Measurements from ENCODE around the gene LY6G5C.

The LY6G5C gene

DNA sequence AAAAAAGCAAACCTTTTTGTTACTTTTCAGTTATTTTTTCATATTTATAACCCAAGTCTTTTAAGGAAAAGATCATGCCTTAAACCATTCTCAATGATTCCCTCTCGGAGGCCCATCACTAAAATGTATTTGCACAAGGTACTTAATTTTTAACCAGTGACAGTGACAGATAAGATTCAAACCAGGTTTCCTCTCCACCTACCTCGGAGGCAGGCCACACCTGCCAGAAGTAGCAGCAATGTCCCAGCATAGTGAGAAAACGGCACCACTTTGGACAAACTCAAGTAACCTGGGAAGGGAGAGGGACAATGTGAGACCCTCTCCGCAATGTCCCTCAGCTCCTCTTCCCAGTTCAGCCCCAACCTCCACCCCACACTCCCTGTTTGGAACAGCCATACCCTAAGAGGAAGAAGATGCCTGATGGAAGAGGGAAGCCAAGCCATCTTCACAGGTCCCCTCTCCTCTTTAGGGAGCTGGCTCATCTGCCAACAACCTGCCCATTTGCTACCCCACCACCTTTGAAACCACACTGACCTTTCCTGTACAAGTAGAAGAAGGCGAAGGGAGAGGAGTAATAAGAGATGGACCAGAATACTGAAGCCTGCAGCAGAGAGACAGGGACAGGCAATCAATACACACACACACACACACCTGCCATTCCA is 20.0 kb upstream of the LY6G5C start:
- H3K4me1 ChIP-seq (ENCODE audit: control insufficient read depth in 1 of 2, insufficient read depth in 2 of 2, low read length in 2 of 2): peaks cover 13 to 21% of the 10 kb centered on the region in 2 donors
- peak overlapping the region in 1 of 2 donors; percentile 98 for H3K4me3 ChIP-seq (ENCODE audit: low read depth in 1 of 2, low read length in 2 of 2)
- H3K9me3 ChIP-seq (ENCODE audit: control insufficient read depth in 1 of 2, low read length in 2 of 2): no peaks in the 10 kb centered on the region
- H3K36me3 ChIP-seq (ENCODE audit: control insufficient read depth in 1 of 2, insufficient read depth in 2 of 2, low read length in 2 of 2): peaks cover 4 to 19% of the 10 kb centered on the region in 2 donors
- no peaks in the 10 kb centered on the region for H3K27me3 ChIP-seq (ENCODE audit: low read depth, low read length)
- H3K27ac ChIP-seq (ENCODE audit: low read length): no peak overlapping the region

DNA sequence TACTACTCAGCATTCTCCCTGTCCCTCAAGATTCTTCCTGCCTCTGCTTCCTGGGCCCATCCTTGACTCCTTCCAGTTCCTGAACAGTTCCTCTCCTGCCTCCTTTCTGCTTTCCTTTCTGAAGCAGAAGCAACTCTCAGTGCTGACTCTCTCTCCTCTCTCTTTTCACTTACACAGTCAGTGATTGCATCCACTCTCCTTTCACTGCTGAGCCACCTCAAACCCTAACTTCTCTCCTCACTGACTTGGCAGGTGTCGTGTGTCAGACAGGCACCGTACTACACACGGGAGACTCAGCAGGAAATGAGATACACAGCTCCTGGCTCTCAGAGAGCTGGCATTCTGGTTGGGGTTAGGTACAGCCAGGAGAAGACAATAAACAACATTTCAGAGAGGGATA is 16.7 kb upstream of the LY6G5C start:
- Histone ChIP-seq H3K27ac (ENCODE audit: low read length) (no peak overlapping the region), H3K36me3 (ENCODE audit: control insufficient read depth in 1 of 2, insufficient read depth in 2 of 2, low read length in 2 of 2) (peaks cover 29 to 36% of the 10 kb centered on the region in 2 donors), H3K9me3 (ENCODE audit: control insufficient read depth in 1 of 2, low read length in 2 of 2) (no peaks in the 10 kb centered on the region), H3K4me3 (ENCODE audit: low read depth in 1 of 2, low read length in 2 of 2) (no peak overlapping the region), H3K4me1 (ENCODE audit: control insufficient read depth in 1 of 2, insufficient read depth in 2 of 2, low read length in 2 of 2) (peaks cover 13 to 17% of the 10 kb centered on the region in 2 donors), H3K27me3 (ENCODE audit: low read depth, low read length) (no peaks in the 10 kb centered on the region)

DNA sequence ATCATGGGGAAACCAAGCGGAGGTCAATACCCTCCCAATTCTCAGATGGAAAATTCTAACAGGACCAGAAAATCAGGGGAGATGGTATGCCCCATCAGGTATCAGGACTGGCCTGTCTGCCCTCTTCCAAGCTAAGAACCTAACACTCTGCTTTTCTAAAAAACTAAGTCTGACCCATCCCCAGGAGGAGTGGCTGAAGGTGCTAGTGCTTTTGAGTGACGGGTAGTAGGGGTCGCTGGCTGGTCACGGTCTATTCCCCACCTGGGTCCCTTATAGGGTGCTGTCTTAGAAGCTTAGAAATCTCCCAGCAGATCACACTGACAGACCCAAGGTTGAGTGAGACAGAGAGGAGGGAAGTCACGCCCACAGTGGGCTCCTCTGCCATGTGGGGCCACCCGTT is 12.7 kb upstream of the LY6G5C start:
- H3K4me3 ChIP-seq (ENCODE audit: low read depth in 1 of 2, low read length in 2 of 2): no peak overlapping the region
- H3K4me1 ChIP-seq (ENCODE audit: control insufficient read depth in 1 of 2, insufficient read depth in 2 of 2, low read length in 2 of 2): peaks cover 0 to 4% of the 10 kb centered on the region in 2 donors
- no peak overlapping the region for H3K27ac ChIP-seq (ENCODE audit: low read length)
- no peaks in the 10 kb centered on the region for H3K9me3 ChIP-seq (ENCODE audit: control insufficient read depth in 1 of 2, low read length in 2 of 2)
- peaks cover 60 to 66% of the 10 kb centered on the region in 2 donors for H3K36me3 ChIP-seq (ENCODE audit: control insufficient read depth in 1 of 2, insufficient read depth in 2 of 2, low read length in 2 of 2)
- H3K27me3 ChIP-seq (ENCODE audit: low read depth, low read length): no peaks in the 10 kb centered on the region

DNA sequence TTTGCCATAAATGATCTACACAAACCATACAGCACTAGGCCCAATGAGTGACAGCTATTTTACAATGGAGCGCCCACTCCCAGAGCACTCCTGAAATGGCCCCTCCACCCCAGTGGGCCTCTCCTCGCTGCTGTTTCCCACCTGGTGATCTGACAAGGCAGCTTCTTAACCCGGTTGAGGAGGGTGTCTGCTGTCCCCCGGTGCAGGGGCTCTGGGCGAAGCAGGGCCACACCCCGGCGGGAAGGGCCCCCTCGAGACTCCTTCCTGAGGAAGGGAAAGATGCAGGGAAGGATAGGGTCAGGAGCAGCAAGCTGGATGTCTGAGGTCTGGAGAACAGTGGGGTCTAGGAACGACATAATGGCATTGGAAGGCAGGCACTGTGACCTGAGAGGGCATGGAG is 12.0 kb upstream of the LY6G5C start:
- no peak overlapping the region for H3K4me3 ChIP-seq (ENCODE audit: low read depth in 1 of 2, low read length in 2 of 2)
- H3K4me1 ChIP-seq (ENCODE audit: control insufficient read depth in 1 of 2, insufficient read depth in 2 of 2, low read length in 2 of 2): peaks cover 0 to 4% of the 10 kb centered on the region in 2 donors
- peaks cover 67 to 72% of the 10 kb centered on the region in 2 donors for H3K36me3 ChIP-seq (ENCODE audit: control insufficient read depth in 1 of 2, insufficient read depth in 2 of 2, low read length in 2 of 2)
- H3K27me3 ChIP-seq (ENCODE audit: low read depth, low read length): no peaks in the 10 kb centered on the region
- H3K27ac ChIP-seq (ENCODE audit: low read length): no peak overlapping the region
- no peaks in the 10 kb centered on the region for H3K9me3 ChIP-seq (ENCODE audit: control insufficient read depth in 1 of 2, low read length in 2 of 2)

DNA sequence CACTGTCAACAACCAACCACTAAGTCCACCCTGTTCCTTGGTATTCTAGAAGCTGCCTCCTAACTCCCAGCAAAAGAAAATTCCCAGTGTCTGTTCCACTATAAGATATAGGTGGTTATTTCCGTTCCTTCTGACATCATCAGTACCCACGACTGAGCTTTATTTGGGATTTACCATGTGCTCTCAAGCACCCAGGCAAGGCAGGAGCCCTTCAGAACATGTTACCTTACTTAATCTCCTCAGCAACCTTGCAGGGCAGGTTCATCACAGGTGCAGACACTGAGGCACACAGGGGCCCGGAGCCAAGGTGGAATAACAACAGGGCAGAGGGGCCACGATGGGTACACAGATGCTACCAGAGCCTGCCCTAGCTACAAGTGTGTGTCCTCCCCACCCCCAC is 11.5 kb upstream of the LY6G5C start:
- Histone ChIP-seq H3K4me3 (ENCODE audit: low read depth in 1 of 2, low read length in 2 of 2) (no peak overlapping the region), H3K4me1 (ENCODE audit: control insufficient read depth in 1 of 2, insufficient read depth in 2 of 2, low read length in 2 of 2) (peaks cover 0 to 4% of the 10 kb centered on the region in 2 donors), H3K36me3 (ENCODE audit: control insufficient read depth in 1 of 2, insufficient read depth in 2 of 2, low read length in 2 of 2) (peaks cover 67 to 78% of the 10 kb centered on the region in 2 donors), H3K27ac (ENCODE audit: low read length) (no peak overlapping the region), H3K27me3 (ENCODE audit: low read depth, low read length) (no peaks in the 10 kb centered on the region), H3K9me3 (ENCODE audit: control insufficient read depth in 1 of 2, low read length in 2 of 2) (no peaks in the 10 kb centered on the region)

DNA sequence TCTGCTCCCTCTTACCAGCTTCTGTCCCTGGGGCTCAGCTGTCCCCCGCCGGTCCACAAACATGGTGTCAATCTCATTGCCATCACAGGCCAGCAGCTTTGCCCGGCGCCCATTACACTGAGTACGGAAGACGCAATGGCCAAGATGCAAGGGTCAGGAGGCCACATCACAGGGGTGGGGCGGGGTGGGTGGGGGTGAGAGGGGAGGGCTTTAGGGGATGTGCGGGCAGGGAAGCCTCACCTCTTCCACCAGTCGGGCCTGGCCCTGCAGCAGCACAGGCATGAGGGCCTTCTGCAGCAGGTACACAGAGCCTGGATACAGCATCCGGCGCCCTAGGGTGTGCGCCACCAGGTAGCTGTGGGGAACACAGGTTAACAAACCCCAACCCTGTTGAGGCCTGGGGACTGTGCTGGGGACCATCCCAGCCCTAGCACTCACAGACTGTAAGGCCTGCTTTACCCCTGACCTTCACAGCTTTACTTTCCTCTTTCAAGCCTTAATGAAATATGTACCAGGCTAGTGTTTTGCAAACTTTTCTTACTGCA is 10.8 kb upstream of the LY6G5C start:
- H3K4me3 ChIP-seq (ENCODE audit: low read depth in 1 of 2, low read length in 2 of 2): no peak overlapping the region
- peaks cover 65 to 81% of the 10 kb centered on the region in 2 donors for H3K36me3 ChIP-seq (ENCODE audit: control insufficient read depth in 1 of 2, insufficient read depth in 2 of 2, low read length in 2 of 2)
- H3K27ac ChIP-seq (ENCODE audit: low read length): no peak overlapping the region
- H3K4me1 ChIP-seq (ENCODE audit: control insufficient read depth in 1 of 2, insufficient read depth in 2 of 2, low read length in 2 of 2): peaks cover 0 to 4% of the 10 kb centered on the region in 2 donors
- no peaks in the 10 kb centered on the region for H3K27me3 ChIP-seq (ENCODE audit: low read depth, low read length)
- no peaks in the 10 kb centered on the region for H3K9me3 ChIP-seq (ENCODE audit: control insufficient read depth in 1 of 2, low read length in 2 of 2)

DNA sequence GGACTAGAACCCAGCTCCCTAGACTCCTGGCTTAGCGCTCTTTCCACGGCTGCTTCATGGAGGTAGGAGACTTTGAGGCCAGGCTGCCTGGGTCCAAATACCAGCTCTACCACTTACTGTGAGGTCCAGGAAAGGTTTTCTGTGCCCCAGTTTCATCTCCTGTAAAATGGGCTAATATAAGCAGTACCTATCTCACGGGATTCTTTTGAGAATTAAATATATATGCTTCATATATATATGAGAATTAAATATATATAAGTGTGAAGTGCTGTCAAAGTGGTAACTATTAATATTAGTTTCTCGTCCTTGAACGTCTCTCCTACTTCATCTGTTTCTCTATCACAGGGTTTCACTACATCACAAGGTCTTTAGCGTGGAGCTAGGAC is 10.2 kb upstream of the LY6G5C start:
- Histone ChIP-seq H3K4me1 (ENCODE audit: control insufficient read depth in 1 of 2, insufficient read depth in 2 of 2, low read length in 2 of 2) (peaks cover 0 to 4% of the 10 kb centered on the region in 2 donors), H3K27me3 (ENCODE audit: low read depth, low read length) (no peaks in the 10 kb centered on the region), H3K9me3 (ENCODE audit: control insufficient read depth in 1 of 2, low read length in 2 of 2) (no peaks in the 10 kb centered on the region), H3K4me3 (ENCODE audit: low read depth in 1 of 2, low read length in 2 of 2) (no peak overlapping the region), H3K27ac (ENCODE audit: low read length) (peak overlapping the region; percentile 14), H3K36me3 (ENCODE audit: control insufficient read depth in 1 of 2, insufficient read depth in 2 of 2, low read length in 2 of 2) (peaks cover 69 to 87% of the 10 kb centered on the region in 2 donors)

DNA sequence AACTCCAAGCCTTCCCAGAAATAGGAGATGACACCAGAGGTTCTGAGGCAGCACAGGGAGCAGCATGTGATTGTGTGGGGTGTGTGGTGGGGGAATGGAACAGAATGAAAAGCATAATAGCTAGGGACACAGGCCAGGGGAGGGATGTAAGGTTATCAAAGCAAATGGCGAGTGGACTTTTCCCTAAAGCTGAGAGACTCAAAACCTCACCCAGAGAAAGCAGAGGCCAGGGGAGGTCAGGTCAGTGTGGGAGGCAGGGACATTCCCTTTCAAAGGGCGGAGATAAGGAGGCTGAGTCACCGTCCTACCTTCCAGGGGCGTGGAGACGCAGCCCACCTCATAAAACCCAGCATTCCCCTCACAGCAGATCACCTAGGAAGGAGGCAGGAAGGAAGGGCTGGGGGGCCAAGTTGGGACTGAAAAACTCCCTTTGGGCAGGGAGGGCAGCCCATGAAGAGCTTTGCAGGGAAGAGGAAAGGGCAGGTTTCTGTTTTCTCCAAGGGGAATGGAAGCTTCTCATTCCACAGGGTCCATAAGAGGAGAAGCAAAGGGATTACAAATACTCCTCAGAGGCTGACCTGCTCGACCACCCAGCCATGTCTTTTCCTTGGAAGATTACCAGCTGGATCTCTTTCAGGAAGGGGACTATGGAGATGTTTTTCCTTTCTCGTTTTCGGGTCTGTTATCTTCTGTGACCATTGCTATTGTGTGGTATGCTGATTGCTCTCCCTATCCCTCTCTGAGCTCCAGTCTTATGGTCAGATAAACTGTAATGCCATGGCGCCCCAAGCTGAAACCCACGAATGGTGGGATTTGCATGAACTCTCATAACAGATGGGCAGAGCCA is 9.6 kb upstream of the LY6G5C start:
- Histone ChIP-seq H3K4me3 (ENCODE audit: low read depth in 1 of 2, low read length in 2 of 2) (no peak overlapping the region), H3K36me3 (ENCODE audit: control insufficient read depth in 1 of 2, insufficient read depth in 2 of 2, low read length in 2 of 2) (peaks cover 69 to 93% of the 10 kb centered on the region in 2 donors), H3K27me3 (ENCODE audit: low read depth, low read length) (no peaks in the 10 kb centered on the region), H3K27ac (ENCODE audit: low read length) (peak overlapping the region; percentile 14), H3K9me3 (ENCODE audit: control insufficient read depth in 1 of 2, low read length in 2 of 2) (no peaks in the 10 kb centered on the region), H3K4me1 (ENCODE audit: control insufficient read depth in 1 of 2, insufficient read depth in 2 of 2, low read length in 2 of 2) (peaks cover 0 to 4% of the 10 kb centered on the region in 2 donors)

DNA sequence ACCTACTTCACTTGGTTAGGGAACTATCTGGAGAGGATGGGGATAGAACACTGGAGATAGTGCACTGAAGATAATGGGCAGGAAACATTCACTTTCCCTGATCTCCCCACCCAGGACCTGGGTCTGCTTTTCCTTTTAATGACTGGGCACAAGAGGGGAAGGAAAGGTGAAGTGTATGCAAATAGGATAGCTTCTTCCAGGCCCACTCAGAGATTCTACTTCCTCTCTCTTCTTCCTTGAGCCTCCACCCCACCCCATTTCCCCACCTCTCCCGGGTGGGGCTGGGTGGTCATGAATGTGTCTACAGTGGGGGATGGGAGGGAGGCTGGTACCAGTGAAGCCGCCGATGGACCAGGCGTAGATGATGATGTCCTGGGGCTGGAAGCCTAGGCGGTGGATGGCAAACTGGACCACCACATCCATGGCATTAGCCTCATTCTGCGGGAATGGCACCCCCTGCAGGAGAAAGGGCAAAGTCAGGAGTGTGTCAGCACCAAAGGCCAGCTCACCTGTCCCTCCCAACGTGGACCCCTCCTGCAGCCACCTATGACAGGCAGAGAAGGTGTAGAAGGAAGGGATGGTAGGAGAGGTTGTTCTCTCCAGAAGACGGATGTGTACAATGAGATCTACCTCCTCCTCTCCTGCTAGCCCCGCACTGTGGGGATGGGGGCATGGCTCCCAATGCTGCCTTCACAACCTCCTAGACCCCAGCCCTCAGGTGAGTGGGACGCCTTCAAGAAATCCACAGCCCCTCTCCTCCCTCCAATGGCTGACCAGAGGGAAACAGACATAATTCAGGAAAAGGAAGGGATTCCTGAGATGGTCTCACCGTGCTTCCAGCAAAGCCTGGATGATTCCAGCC is 8.6 kb upstream of the LY6G5C start:
- Histone ChIP-seq H3K9me3 (ENCODE audit: control insufficient read depth in 1 of 2, low read length in 2 of 2) (no peaks in the 10 kb centered on the region), H3K27ac (ENCODE audit: low read length) (no peak overlapping the region), H3K27me3 (ENCODE audit: low read depth, low read length) (no peaks in the 10 kb centered on the region), H3K4me1 (ENCODE audit: control insufficient read depth in 1 of 2, insufficient read depth in 2 of 2, low read length in 2 of 2) (peaks cover 0 to 4% of the 10 kb centered on the region in 2 donors), H3K4me3 (ENCODE audit: low read depth in 1 of 2, low read length in 2 of 2) (no peak overlapping the region), H3K36me3 (ENCODE audit: control insufficient read depth in 1 of 2, insufficient read depth in 2 of 2, low read length in 2 of 2) (peaks cover 68 to 92% of the 10 kb centered on the region in 2 donors)

DNA sequence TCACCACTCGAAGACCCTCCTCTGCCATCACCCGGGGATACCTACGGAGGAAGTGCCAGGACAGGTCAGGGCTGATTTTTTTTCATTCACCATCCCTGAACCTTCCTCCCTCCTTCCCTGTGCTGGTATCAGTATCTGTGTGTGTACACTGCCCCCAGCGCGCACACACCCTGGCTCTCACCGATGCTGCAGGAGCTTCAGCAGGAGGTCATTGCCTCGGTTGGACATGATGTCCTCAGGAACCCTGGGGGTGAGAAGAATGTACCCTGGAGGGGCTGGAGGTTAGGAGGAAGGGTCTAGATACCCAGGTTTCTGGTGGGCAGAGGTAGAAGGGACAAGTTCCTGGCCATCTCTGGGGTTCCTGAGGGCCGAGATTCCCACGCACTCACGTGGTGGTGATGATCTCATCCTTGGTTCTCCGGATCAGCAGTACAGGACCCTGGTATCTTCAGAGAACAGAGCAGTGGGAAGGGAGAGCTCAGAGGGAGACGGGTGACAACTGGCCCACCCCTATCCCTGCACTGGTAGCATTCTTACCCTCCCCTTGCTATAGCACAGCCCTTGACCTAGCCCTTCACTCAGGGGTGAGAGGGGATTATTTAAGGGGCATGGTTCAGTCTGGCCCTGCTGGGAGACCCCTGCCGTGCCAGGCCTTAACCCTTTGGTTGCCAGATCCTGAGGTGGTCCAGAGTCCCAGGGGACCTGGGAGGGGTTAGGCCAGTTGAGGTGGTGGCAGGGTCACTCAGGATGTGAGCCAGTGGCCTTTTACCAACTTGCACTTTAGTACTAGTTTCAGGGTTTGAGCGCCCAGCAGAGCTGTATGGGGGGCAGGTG is 7.2 kb upstream of the LY6G5C start:
- Histone ChIP-seq H3K4me1 (ENCODE audit: control insufficient read depth in 1 of 2, insufficient read depth in 2 of 2, low read length in 2 of 2) (peaks cover 0 to 4% of the 10 kb centered on the region in 2 donors), H3K9me3 (ENCODE audit: control insufficient read depth in 1 of 2, low read length in 2 of 2) (no peaks in the 10 kb centered on the region), H3K36me3 (ENCODE audit: control insufficient read depth in 1 of 2, insufficient read depth in 2 of 2, low read length in 2 of 2) (peaks cover 62 to 85% of the 10 kb centered on the region in 2 donors), H3K4me3 (ENCODE audit: low read depth in 1 of 2, low read length in 2 of 2) (no peak overlapping the region), H3K27me3 (ENCODE audit: low read depth, low read length) (no peaks in the 10 kb centered on the region), H3K27ac (ENCODE audit: low read length) (no peak overlapping the region)
